ENCODE results near the gene WAC. TPM values are rescaled to one million over a fixed set of nuclear protein-coding genes. Genes with fewer than 3 reads are reported as not detected.
"Not testable (repeated sequence)": the region's sequence is repeated elsewhere in the genome, so short reads cannot be mapped to it uniquely, and the experiment has no call there.

The WAC gene
- total and polyA plus RNA-seq, 9 donors, result 60.5 to 164 (median 113) TPM

DNA sequence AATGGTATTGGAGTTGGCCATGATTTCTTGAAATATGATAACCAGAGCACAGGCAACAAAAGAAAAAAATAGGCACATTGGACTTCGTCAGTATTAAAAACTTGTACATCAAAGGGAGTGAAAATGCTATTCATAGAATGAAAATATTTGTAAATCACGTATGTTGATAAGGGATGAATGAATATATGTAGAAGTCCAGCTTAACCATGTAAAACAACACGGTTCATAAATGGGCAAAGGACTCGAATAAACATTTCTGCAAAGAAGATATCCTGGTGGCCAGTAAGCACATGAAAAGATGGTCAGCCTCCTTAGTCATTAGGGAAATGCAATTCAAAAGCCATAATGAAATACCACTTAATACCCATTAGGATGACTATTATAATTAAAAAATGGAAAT is 68.1 kb downstream of the WAC start:
- no peak for TF ChIP-seq EP300 (IDR thresholded peaks at IDR 0.05)
- TF ChIP-seq, protein P1, sequence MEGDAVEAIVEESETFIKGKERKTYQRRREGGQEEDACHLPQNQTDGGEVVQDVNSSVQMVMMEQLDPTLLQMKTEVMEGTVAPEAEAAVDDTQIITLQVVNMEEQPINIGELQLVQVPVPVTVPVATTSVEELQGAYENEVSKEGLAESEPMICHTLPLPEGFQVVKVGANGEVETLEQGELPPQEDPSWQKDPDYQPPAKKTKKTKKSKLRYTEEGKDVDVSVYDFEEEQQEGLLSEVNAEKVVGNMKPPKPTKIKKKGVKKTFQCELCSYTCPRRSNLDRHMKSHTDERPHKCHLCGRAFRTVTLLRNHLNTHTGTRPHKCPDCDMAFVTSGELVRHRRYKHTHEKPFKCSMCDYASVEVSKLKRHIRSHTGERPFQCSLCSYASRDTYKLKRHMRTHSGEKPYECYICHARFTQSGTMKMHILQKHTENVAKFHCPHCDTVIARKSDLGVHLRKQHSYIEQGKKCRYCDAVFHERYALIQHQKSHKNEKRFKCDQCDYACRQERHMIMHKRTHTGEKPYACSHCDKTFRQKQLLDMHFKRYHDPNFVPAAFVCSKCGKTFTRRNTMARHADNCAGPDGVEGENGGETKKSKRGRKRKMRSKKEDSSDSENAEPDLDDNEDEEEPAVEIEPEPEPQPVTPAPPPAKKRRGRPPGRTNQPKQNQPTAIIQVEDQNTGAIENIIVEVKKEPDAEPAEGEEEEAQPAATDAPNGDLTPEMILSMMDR (IDR thresholded peaks at IDR 0.05), result no peak
- Histone ChIP-seq H3K36me3 (no peaks in the 10 kb centered on the region), H3K27me3 (no peaks in the 10 kb centered on the region), H3K9me3 (no peaks in the 10 kb centered on the region), H3K4me3 (no peak overlapping the region), H3K27ac (no peak overlapping the region), H3K4me1 (ENCODE audit: insufficient read depth) (peaks cover 3% of the 10 kb centered on the region)
- intact Hi-C loops (cut with DNase I), result no loop called here
- no peak for DNase-seq
- WGBS, 3 donors, result 82 to 92% (median 83%) methylated on average over 4 of the region's 4 CpGs

DNA sequence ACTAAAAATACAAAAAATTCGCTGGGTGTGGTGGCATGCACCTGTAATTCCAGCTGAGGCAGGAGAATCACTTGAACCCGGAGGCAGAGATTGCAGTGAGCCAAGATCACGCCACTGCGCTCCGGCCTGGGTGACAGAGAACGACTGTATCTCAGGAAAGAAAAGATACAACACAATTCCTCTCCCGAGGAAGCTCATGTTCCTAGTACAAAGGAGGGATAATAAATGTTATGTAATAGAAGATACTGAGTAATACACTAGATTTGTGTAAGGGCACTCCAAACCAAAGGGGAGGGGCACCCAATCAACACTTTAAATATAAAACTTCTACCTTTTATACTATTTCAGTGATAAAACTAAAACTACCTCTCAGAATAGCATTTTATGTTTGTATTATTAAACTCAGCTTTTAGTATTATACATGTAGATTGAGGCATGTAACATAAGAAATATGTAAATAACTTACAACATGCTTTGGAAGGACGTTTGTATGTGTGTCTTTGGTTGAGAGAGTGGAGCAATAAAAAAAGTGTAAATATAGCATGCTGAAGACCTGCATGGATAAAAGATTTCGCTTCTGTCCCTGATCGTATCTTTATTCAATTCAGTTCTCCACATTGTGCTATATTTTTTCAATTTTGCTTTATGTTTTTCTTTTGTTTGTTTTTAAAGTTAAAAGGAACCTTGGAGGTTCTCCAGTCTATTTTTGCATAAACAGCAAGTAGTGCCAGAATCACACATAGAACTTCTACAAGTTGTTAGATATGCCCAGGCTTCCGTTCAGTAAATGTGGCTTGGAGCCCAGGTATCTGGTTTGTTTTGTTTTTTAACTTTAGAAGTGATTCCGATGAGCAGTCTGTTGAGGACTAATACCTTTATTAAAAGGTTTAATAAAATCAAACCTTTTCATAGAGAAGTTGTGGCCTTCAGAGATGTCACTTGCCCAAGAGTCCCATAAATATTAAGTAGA is 71.9 kb downstream of the WAC start:
- Histone ChIP-seq H3K36me3 (no peaks in the 10 kb centered on the region), H3K9me3 (no peaks in the 10 kb centered on the region), H3K4me1 (ENCODE audit: insufficient read depth) (peaks cover 3% of the 10 kb centered on the region), H3K27me3 (no peaks in the 10 kb centered on the region), H3K4me3 (no peak overlapping the region), H3K27ac (peak overlapping the region in 1 of 2 donors; percentile 53)
- no peak for DNase-seq
- TF ChIP-seq POLR2A (IDR thresholded peaks at IDR 0.05) (no peak), EP300 (IDR thresholded peaks at IDR 0.05) (no peak)
- TF ChIP-seq, protein P1 (IDR thresholded peaks at IDR 0.05), result no peak
- intact Hi-C loops (cut with DNase I), result no loop called here
- 18 to 37% (median 37%) methylated on average over 12 of the region's 12 CpGs for WGBS, 3 donors

DNA sequence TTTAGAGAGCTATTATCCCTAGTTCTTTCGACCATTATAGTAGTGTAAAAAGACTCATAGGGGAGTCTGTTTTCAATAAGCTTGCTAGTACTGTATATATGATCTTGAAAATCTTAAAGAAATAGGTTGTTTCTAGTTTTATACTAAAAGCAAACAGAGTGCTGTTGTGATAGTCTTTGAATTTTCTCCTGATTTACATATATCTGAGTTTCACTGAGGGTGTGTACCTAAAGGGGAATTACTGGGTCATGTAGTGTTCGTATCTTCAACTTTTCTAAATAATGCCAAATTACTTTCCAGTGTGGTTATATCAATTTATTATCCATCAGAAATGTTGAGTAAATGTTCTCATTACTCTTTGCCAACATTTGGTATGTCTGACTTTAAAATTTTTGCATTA is 73.7 kb downstream of the WAC start:
- Histone ChIP-seq H3K27ac (no peak overlapping the region), H3K4me1 (ENCODE audit: insufficient read depth) (peaks cover 3% of the 10 kb centered on the region), H3K9me3 (no peaks in the 10 kb centered on the region), H3K4me3 (no peak overlapping the region), H3K27me3 (no peaks in the 10 kb centered on the region), H3K36me3 (no peaks in the 10 kb centered on the region)
- no peak for DNase-seq
- intact Hi-C loops (cut with DNase I), result no loop called here
- TF ChIP-seq, protein P1 (IDR thresholded peaks at IDR 0.05), result no peak
- TF ChIP-seq POLR2A (IDR thresholded peaks at IDR 0.05) (no peak), EP300 (IDR thresholded peaks at IDR 0.05) (no peak)
- 90 to 91% (median 90%) methylated on average over 2 of the region's 2 CpGs for WGBS, 3 donors

DNA sequence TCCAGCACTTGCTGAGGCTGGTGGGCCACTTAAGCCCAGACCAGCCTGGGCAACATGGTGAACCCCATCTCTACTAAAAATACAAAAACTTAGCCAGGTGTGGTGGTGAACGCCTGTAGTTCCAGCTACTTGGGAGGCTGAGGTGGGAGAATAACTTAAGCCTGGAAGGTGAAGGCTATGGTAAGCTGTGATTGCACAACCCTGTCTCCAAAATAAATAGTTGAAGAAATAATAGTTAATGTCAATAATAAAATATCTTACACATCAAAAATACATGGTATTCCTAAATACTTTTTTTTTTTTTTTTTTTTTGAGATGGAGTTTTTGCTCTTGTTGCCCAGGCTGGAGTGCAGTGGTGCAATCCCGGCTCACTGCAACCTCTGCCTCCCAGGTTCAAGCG is 76.7 kb downstream of the WAC start:
- H3K9me3 ChIP-seq; H3K27me3 ChIP-seq; H3K4me3 ChIP-seq; H3K27ac ChIP-seq; intact Hi-C loops (cut with DNase I); H3K36me3 ChIP-seq; H3K4me1 ChIP-seq (ENCODE audit: insufficient read depth); DNase-seq: not testable (repeated sequence)
- 63 to 78% (median 74%) methylated on average over 3 of the region's 3 CpGs for WGBS, 3 donors

DNA sequence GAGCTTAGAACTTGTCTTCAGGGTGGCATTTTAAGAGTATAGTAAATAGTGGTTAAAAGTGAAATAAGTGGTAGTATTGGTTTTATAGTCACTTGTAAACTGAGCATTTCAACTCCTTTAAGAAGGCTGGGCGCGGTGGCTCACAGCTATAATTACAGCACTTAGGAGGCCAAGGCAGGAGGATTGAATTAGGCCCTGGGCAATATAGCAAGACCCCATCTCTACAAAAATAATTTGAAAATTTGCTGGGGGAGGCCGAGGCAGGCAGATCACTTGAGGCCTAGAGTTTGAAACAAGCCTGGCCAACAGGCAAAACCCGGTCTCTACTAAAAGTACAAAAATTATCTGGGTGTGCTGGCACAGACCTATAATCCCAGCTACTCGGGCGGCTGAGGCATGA is 80.0 kb downstream of the WAC start:
- TF ChIP-seq EP300 (IDR thresholded peaks at IDR 0.05), result no peak
- TF ChIP-seq POLR2A (IDR thresholded peaks at IDR 0.05), result no peak
- TF ChIP-seq, protein P1 (IDR thresholded peaks at IDR 0.05), result no peak

More for the DNA sequence above, 80.0 kb downstream of the WAC start:
- no peak for DNase-seq
- Histone ChIP-seq H3K4me1 (ENCODE audit: insufficient read depth) (peaks cover 3% of the 10 kb centered on the region), H3K27ac (no peak overlapping the region), H3K9me3 (no peaks in the 10 kb centered on the region), H3K4me3 (no peak overlapping the region), H3K27me3 (no peaks in the 10 kb centered on the region), H3K36me3 (no peaks in the 10 kb centered on the region)
- intact Hi-C loops (cut with DNase I), result no loop called here
- 95 to 98% (median 96%) methylated on average over 6 of the region's 6 CpGs for WGBS, 3 donors
